Measurements from ENCODE around the gene EID1. TPM values are rescaled to one million over a fixed set of nuclear protein-coding genes. Genes with fewer than 3 reads are reported as not detected.

EID1 gene
- total and polyA plus RNA-seq, 9 of the 15 experiments (the other 6 are each of a cell fraction or from before 2014, with no cell fraction given), result 46.5 to 211 (median 143) TPM

DNA sequence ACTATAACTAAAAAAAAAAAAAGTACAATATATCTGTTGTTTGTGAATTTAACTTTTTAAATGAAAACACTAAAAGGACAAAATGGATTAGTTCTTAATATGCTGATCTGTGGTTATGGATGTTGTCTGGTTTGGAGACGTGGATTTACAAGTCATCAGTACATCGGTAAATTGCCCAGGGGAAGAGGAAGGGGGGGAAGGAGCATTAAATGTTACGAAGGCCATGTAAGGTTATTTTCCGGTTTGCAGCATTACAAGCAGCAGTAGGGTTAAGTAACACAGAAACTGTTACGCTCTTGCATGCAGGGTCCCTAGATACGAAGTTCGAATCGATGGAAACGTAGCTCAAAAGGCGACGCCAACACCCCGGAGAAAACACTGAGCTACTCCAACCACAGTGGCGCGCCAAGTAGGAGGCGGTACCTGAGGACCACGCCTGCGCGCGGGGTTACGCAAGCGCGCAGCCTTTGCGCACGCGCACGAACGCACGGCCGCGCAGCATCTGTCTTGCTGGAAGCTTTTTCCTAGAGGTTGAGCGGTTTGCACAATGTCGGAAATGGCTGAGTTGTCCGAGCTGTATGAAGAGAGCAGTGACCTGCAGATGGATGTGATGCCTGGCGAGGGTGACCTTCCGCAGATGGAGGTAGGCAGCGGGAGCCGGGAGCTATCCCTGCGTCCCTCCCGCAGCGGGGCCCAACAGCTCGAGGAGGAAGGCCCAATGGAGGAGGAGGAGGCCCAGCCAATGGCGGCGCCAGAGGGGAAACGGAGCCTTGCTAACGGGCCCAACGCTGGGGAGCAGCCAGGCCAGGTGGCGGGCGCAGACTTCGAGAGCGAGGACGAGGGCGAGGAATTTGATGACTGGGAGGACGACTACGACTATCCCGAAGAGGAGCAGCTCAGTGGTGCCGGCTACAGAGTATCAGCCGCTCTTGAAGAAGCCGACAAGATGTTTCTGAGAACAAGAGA, at the start of gene EID1 (continued):
- TF ChIP-seq, protein P1, sequence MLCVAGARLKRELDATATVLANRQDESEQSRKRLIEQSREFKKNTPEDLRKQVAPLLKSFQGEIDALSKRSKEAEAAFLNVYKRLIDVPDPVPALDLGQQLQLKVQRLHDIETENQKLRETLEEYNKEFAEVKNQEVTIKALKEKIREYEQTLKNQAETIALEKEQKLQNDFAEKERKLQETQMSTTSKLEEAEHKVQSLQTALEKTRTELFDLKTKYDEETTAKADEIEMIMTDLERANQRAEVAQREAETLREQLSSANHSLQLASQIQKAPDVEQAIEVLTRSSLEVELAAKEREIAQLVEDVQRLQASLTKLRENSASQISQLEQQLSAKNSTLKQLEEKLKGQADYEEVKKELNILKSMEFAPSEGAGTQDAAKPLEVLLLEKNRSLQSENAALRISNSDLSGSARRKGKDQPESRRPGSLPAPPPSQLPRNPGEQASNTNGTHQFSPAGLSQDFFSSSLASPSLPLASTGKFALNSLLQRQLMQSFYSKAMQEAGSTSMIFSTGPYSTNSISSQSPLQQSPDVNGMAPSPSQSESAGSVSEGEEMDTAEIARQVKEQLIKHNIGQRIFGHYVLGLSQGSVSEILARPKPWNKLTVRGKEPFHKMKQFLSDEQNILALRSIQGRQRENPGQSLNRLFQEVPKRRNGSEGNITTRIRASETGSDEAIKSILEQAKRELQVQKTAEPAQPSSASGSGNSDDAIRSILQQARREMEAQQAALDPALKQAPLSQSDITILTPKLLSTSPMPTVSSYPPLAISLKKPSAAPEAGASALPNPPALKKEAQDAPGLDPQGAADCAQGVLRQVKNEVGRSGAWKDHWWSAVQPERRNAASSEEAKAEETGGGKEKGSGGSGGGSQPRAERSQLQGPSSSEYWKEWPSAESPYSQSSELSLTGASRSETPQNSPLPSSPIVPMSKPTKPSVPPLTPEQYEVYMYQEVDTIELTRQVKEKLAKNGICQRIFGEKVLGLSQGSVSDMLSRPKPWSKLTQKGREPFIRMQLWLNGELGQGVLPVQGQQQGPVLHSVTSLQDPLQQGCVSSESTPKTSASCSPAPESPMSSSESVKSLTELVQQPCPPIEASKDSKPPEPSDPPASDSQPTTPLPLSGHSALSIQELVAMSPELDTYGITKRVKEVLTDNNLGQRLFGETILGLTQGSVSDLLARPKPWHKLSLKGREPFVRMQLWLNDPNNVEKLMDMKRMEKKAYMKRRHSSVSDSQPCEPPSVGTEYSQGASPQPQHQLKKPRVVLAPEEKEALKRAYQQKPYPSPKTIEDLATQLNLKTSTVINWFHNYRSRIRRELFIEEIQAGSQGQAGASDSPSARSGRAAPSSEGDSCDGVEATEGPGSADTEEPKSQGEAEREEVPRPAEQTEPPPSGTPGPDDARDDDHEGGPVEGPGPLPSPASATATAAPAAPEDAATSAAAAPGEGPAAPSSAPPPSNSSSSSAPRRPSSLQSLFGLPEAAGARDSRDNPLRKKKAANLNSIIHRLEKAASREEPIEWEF (CRISPR knock-in tag; IDR thresholded peaks at IDR 0.05), result no peak
- TF ChIP-seq NR1H2 (CRISPR knock-in tag; IDR thresholded peaks at IDR 0.05) (no peak), ZNF699 (CRISPR knock-in tag; IDR thresholded peaks at IDR 0.05; ENCODE audit: insufficient replicate concordance) (no peak), MCM7 (IDR thresholded peaks at IDR 0.05) (no peak), ATF4 (CRISPR knock-in tag; IDR thresholded peaks at IDR 0.05) (0 out of 2 replicates have a peak, but pooled peaks have one; percentile 14), TAL1 (IDR thresholded peaks at IDR 0.05) (no peak), KHSRP (IDR thresholded peaks at IDR 0.05) (no peak), HLTF (IDR thresholded peaks at IDR 0.05) (peak; percentile 34; the same call in 1 of the 2 replicates), ZNF76 (CRISPR knock-in tag; IDR thresholded peaks at IDR 0.05; ENCODE audit: borderline replicate concordance) (0 out of 2 replicates have a peak, but pooled peaks have one; percentile 42), ZNF75A (CRISPR knock-in tag; IDR thresholded peaks at IDR 0.05) (no peak), TEAD2 (tag; IDR thresholded peaks at IDR 0.05) (no peak), ZNF561 (CRISPR knock-in tag; conservative IDR thresholded peaks at IDR 0.05) (no peak), HDAC1 (IDR thresholded peaks at IDR 0.05) (peak in 1 of 2 experiments; percentile 41; a peak in 2 of 4 replicates), POU5F1 (IDR thresholded peaks at IDR 0.05; ENCODE audit: borderline replicate concordance, low read depth, low read length, partially characterized antibody) (peak; percentile 68), TCF7L2 (IDR thresholded peaks at IDR 0.05; ENCODE audit: low read depth, low read length) (no peak), ZBTB9 (CRISPR knock-in tag; IDR thresholded peaks at IDR 0.05) (peak; percentile 49; the same call in 1 of the 2 replicates), TBP (optimal IDR thresholded peaks at IDR 0.05; ENCODE audit: low read depth, low read length) (peak; percentile 75)
- TF ChIP-seq, protein P2, sequence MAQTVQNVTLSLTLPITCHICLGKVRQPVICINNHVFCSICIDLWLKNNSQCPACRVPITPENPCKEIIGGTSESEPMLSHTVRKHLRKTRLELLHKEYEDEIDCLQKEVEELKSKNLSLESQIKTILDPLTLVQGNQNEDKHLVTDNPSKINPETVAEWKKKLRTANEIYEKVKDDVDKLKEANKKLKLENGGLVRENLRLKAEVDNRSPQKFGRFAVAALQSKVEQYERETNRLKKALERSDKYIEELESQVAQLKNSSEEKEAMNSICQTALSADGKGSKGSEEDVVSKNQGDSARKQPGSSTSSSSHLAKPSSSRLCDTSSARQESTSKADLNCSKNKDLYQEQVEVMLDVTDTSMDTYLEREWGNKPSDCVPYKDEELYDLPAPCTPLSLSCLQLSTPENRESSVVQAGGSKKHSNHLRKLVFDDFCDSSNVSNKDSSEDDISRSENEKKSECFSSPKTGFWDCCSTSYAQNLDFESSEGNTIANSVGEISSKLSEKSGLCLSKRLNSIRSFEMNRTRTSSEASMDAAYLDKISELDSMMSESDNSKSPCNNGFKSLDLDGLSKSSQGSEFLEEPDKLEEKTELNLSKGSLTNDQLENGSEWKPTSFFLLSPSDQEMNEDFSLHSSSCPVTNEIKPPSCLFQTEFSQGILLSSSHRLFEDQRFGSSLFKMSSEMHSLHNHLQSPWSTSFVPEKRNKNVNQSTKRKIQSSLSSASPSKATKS (CRISPR knock-in tag; IDR thresholded peaks at IDR 0.05), result no peak
